Endothelial cell (in vitro differentiated cells): ENCODE results near the gene TMEM184A. TPM values are rescaled to one million over a fixed set of nuclear protein-coding genes. Genes with fewer than 3 reads are reported as not detected.

Experiments
- DNase-seq: peaks from one replicate; pipeline ENCODE4 v3.0.0; 2021; ENCODE audit warnings: low spot score
- H3K27ac Mint-ChIP-seq: one replicate; pipeline ENCODE4 v1.8.0; 2021; ENCODE audit warnings: mixed read lengths, inconsistent platforms; ENCODE audit not compliant: unreplicated experiment
- H3K27me3 Mint-ChIP-seq: one replicate; pipeline ENCODE4 v1.8.0; 2021; ENCODE audit warnings: mild to moderate bottlenecking, moderate library complexity, mixed read lengths, inconsistent platforms; ENCODE audit not compliant: unreplicated experiment
- H3K36me3 Mint-ChIP-seq: one replicate; pipeline ENCODE4 v1.8.0; 2021; ENCODE audit warnings: mild to moderate bottlenecking, low read depth, mixed read lengths, inconsistent platforms; ENCODE audit not compliant: unreplicated experiment
- H3K4me1 Mint-ChIP-seq: one replicate; pipeline ENCODE4 v1.8.0; 2021; ENCODE audit warnings: mild to moderate bottlenecking, mixed read lengths, inconsistent platforms; ENCODE audit not compliant: unreplicated experiment
- H3K4me3 Mint-ChIP-seq: one replicate; pipeline ENCODE4 v1.8.0; 2021; ENCODE audit warnings: mild to moderate bottlenecking, mixed read lengths, inconsistent platforms; ENCODE audit not compliant: unreplicated experiment
- H3K9me3 Mint-ChIP-seq: one replicate; pipeline ENCODE4 v1.8.0; 2021; ENCODE audit warnings: mixed read lengths, inconsistent platforms; ENCODE audit not compliant: unreplicated experiment
- CTCF ChIP-seq: fragments of 200-600 bp; sonication (generic); IDR thresholded peaks from one replicate; pipeline ENCODE4 v1.5.0; 2021; ENCODE audit warnings: antibody characterized with exemption; ENCODE audit not compliant: unreplicated experiment
- total RNA-seq: library from RNA; stranded (reverse); fragmentation: NEBNext Ultra II Directional; extraction: Animal tissue kit (Norgen Biotek cat#: 25700); gene quantifications from one replicate; pipeline ENCODE4 v1.2.1, GENCODE V29; 2021; ENCODE audit not compliant: unreplicated experiment

TMEM184A gene
- total RNA-seq, 1 donor from 2014 or later, result 0.21 TPM

- Mint-ChIP-seq H3K9me3 (no peaks in the 10 kb centered on the region), H3K4me3 (no peak overlapping the region), H3K27ac (no peak overlapping the region), H3K36me3 (peaks cover 10% of the 10 kb centered on the region), H3K27me3 (peaks cover 4% of the 10 kb centered on the region), H3K4me1 (peaks cover 3% of the 10 kb centered on the region)
- no peak for TF ChIP-seq CTCF
- DNase-seq, result no peak
Measured at GRCh38 chr7:1578513-1578912, 22.5 kb upstream of the TMEM184A start.

GRCh38 chr7:1576521-1577253 is 20.7 kb upstream of the TMEM184A start:
- Mint-ChIP-seq H3K4me1 (peaks cover 3% of the 10 kb centered on the region), H3K4me3 (no peak overlapping the region), H3K9me3 (no peaks in the 10 kb centered on the region), H3K27ac (no peak overlapping the region), H3K36me3 (peaks cover 10% of the 10 kb centered on the region), H3K27me3 (peaks cover 4% of the 10 kb centered on the region)
- TF ChIP-seq CTCF, result no peak
- DNase-seq, result no peak

GRCh38 chr7:1575809-1576208 is 19.8 kb upstream of the TMEM184A start:
- Mint-ChIP-seq H3K27me3 (peaks cover 5% of the 10 kb centered on the region), H3K9me3 (no peaks in the 10 kb centered on the region), H3K27ac (no peak overlapping the region), H3K4me1 (peaks cover 5% of the 10 kb centered on the region), H3K36me3 (peaks cover 10% of the 10 kb centered on the region), H3K4me3 (no peak overlapping the region)
- TF ChIP-seq CTCF, result no peak
- no peak for DNase-seq

- Mint-ChIP-seq H3K27me3 (peaks cover 13% of the 10 kb centered on the region), H3K36me3 (no peaks in the 10 kb centered on the region), H3K4me1 (peaks cover 7% of the 10 kb centered on the region), H3K4me3 (no peak overlapping the region), H3K27ac (no peak overlapping the region), H3K9me3 (no peaks in the 10 kb centered on the region)
- no peak for TF ChIP-seq CTCF
- no peak for DNase-seq
Measured at GRCh38 chr7:1572111-1572822, 16.3 kb upstream of the TMEM184A start.
